Putamen (tissue), 1 donor: ENCODE data around the gene IPO8.
"Not testable (repeated sequence)": the region's sequence is repeated elsewhere in the genome, so short reads cannot be mapped to it uniquely, and the experiment has no call there.

Source experiments
- DNase-seq: peaks from one replicate; pipeline ENCODE4 v3.0.0-alpha.2; 2016; ENCODE audit warnings: low spot score

Gene IPO8

DNA sequence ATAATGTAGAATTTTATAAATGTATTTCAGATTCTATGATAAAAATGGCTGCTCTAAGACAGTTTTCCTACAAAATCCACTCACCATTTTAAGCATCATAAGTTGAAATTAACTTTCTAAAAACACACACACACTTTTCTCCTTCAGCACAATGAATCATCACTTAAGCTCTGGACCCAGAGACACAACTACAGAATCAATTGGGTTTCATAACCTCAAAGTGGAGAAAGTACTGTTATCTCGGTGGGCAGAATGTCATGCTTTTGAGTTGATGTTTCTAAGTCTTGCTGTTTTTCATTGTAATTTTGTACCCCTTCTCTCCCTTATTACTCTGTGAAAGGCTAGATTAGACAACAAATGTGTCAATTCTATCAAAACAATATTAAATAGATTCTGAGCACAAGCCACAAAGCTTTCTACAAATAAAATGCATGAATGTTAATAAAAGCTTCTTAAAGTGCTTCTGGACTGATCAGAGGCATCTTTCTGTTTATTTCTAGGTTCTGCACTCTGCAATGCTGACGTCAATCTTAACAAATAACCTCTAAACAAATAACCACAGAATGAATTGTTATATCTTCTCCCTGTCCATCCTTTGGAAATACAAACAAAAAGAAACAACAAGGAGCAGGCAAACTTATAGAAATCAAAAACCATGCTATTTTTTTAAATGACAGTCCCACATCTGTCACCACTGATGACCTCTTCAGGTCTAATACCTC lies 8.2 kb downstream of the IPO8 start:
- DNase-seq, result no peak

DNA sequence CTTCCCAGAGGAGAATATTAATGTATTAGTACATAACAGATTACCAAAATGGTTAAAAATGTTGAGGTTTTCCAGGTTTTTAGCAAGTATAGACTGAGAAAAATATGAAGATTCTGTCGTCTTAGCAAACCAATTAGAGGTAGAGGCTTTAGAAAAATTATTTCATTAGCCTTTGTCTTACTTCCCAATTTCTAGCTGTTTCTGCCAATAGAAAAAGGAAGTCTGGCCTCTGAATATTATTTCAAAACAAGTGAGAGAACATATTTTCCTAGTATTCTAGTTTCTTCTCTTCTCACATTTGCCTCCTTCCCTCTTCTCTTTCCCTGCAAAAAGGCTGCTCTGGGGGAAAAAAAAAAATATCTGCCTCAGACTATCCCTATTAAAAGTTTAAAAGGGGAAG lies 16.4 kb downstream of the IPO8 start:
- no peak for DNase-seq

DNA sequence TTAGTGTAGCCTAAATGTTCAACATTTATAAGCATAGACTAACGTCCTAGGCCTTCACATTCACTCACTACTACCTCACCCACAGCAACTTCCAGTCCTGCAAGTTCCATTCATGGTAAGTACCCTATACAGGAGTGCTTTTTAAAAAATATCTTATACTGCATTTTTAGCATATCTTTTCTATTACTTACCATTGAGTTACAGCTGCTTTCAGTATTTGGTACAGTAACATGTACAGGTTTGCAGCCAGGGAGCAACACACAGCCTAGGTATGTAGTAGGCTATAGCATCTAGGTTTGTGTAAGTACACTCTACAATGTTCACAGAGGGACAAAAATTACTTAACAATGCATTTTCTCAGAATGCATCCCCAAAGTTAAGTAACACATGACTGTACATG lies 17.4 kb downstream of the IPO8 start:
- no peak for DNase-seq

DNA sequence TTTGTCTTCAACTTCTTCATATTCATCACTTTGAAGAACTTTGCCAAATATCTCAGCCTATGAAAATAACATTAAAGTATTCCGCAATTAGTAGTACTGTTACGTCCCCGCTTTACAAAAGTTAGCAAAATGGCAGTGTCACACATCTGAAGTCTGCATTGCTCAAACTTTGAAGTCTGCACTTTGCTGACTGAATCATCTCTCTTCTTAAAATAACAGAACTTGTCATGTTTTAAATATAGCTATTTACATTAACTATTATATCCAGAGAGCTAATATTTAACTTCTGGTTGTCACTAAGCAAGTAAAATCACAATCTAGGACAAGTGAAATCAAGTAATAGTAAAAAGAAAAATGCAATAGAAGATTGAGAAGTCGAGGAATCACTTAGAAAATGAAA lies 34.5 kb downstream of the IPO8 start:
- no peak for DNase-seq

DNA sequence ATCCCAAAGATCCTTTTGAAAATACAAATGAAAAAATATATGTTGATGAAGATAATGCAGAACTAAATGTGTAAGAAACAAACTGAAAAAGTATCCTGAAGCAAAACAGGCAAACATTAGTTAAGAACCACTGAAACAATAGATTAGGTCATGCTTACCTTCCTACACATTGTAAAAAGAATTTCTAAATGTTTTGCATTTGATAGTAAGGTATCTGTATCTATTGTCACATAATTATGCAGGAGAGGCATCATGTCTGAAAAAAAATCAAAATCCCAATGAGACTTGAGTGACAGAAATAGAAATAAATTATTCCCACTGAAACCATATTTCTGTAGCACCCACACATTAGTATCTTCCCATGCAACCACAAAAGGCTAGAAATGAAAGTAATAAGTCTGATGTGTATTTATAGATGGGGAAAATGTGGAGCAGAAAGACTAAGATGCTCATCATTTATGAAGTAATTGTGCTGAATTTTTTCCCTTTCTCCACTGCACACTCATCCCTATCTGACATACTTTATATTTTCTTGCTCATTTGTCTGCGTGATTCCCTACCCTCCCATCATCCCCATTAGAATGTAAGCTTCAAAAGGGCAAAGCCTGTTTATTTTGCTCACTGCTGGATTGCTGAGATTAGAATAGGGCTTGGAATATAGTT lies 43.5 kb downstream of the IPO8 start:
- DNase-seq, result peak; percentile 45

DNA sequence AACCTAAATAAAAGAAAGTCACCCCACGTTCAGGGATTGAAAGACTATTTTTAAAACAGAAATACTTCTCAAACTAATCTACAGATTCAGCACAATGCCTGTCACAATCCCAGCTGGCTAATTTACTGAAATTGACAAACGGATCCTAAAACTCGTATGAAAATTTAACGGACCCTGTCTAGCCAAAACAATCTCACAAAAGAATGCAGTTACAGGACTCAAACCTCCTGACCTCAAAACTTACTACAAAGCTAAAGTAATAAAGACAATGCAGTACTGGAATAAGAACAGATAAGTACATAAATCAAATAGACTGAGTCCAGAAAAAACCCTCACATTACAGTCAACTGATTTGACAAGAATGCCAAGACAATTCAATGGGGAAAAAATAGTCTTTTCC lies 48.8 kb downstream of the IPO8 start:
- DNase-seq, result no peak

DNA sequence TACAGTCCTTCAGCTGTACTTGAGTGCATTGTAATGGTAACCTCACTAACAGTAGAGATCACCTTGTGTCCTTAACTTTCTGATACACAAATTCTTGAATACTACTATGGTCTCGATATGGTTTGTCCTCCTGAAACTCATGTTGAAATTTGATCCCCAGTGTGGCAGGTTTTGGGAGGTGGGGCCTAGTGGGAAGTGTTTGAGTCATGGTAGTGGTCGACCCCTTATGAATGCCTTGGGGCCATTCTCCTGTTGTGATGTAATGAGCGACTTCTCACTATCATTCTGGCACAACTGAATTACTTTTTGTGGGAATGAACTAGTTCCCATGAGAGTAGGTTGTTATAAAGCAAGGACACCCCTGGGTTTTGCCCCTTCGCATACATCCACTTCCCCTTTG lies 52.3 kb downstream of the IPO8 start:
- DNase-seq, result no peak

DNA sequence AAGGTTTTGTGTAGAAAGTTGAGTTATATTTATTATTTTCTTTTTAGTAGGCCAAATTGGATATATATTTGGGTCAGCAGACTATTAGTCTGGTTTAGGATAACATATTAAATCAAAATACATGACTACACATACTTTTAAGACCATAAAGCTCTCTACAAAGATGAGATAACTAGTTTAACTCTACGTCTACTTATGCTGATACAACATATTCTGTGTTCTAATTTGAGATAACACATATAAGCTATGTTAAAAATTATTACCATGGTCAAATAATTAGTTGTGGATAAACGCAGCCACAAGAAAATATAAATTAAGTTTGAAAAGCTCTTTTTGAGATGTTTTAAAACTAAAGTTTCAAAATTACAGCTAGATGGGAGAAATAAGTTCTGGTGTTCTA lies 55.3 kb downstream of the IPO8 start:
- no peak for DNase-seq

DNA sequence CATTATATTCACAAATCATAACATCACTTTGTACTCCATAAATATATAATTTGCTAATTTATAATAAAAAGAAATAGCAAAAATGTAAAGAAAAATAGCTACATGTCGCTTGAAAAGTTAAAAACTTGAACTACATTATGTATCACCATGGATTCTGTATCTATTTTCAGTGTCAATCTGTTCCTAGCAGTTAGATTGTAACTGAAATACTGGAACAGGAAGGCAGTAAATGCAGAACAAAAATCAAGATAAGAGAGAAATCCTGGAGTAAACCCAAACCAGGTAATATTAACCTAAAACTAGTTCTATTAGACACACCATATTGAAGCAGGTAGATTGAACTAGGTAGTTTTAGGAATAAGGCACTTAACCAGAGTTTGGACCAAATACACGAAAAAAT lies 60.3 kb downstream of the IPO8 start:
- no peak for DNase-seq

DNA sequence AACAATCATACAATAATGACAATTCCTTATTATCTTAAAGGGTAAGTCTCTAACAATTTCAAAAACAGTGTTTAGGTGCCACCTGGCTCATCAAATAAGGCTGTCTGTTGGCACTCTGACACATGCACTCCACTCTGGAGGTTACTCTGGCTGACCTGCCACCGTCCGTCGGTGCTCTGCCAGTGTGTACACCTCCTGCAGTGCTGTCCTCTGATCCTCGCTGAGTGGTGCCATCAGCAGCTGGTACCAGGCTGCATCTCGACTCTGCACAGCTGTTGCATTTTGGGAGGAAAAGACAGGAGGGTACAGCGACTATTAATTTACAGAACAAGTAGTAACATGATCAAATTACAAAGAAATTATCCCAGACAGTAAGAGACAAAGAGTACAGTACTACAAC lies 63.9 kb downstream of the IPO8 start:
- no peak for DNase-seq

DNA sequence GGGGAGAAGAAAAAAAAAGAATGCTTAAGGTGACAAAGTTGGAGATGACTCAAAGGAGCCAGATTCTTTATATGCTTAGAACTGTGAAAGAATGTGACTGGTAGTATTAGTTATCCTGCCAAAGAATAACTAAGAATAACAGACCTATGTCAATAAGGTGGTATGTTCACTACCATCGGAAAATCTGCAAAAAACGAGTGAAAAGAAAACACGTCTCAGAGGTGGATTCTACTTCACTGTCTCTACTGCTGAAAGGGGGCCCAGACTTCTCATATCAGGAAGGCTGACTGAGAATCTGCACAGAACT lies 64.7 kb downstream of the IPO8 start:
- no peak for DNase-seq

DNA sequence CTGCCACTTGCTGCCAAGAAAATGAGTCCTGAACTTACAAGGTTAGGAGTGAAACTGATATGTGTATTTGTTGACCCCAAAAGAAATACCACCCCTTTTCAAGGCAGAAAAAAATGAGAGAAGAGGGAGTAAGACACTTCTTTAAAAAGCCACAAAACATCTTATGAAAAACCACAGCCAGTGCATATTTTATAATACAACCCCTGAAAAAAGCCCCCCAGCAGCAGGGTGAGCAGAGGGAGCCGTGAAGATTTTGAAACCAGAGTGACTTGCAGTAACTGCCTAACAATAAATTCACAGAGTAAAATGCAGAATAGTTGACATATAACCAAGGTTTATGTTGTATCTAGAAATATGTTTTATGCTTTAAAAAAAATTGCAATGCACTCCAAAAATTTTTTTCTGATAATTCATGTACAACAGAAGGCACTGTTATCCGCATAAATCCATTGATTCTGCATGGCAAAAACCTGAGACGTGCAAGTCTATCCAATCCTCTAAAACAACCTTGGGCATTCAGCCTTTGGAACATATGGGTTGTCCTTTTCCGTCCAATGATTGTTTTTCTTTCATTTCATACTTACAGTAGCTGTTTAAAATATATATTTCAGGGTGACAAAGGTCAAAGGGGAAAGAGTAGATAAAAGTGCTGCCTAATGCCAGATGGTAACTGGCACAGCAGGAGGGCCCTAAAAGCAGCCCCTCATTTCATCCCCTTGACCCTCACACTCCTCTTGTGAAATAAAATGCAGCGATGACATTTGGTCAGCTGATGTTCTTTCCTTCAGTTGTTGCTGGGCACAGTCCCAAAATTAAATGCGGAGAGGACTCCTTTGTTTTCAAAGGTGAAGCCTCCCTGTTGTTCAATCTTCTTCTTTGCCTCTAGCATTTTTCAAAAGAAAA lies 65.3 kb downstream of the IPO8 start:
- no peak for DNase-seq

DNA sequence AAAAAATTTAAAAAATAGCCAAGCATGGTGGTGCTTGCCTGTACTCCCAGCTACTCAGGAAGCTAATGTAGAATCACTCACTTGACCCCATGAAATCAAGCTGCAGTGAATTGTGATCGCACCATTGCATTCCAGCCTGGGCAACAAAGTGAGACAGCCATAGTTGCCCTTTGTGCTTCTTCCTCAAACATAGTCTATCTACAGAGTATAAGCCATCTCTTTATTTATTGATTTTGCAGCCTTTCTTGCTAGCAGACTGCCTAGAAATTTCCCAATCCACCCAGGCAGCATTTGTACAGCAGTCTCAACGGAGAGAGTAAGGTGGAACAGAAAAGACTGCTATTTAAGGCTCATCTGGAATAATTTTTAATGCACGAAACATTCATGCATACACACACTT lies 68.8 kb downstream of the IPO8 start:
- DNase-seq, result no peak

DNA sequence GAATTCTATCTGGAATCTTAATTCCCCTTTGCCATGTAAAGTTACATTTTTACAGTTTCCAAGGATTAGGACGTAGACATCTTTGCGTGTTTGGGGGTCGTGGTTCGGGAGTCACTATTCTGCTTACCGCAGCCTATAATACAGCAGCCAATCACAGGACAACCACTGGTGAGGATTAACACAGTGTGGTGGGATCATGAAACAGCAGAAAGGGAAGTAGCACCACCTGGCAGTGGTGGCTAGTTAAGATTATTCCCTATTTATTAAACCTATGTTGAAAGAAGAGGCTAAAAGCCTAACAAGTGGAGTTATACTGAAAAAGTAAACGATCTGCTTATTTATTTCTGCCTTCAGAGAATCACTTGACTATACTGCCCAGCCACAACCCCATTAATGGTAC lies 71.7 kb downstream of the IPO8 start:
- no peak for DNase-seq

DNA sequence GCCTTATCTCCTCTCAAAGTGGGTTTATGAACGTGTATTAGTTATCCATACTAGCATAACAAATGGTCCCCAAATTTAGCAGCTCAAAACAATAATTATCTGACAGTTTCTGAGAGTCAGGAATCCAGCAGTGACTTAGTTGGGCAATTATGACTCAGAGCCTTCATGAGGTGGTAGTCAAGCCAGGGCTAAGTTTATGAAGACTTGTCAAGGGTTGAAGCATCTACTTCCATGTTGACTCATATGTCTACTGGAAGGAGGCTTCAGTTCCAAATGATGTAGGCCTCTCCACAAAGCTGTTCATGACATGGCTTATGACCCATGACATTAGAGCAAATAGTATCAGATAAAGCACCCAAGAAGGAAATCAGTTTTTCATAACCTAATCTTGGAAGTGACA lies 73.2 kb downstream of the IPO8 start:
- DNase-seq, result no peak

DNA sequence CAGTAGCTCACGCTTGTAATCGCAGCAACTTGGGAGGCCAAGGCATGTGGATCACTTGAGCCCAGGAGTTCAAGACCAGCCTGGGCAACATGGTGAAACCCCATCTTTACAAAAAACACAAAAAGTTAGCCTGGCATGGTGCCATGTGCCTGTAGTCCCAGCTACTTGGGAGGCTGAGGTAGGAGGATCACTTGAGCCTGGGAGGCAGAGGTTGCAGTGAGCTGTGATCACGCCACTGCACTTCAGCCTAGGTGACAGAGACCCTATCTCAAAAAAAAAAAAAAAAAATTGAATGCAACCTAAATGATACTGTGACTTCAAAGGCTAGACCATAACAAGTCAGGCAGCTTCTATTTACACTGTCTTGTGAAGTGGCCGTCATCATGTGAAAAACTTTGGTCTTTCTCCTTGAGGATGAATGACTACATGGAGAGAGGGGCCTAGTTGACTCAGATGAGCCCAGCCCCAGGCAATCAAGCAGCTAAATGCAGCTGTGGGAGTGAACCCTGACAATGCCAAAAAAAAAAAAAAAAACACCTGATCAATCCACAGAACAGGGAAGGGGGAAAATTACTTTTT lies 73.9 kb downstream of the IPO8 start:
- not testable (repeated sequence) for DNase-seq

DNA sequence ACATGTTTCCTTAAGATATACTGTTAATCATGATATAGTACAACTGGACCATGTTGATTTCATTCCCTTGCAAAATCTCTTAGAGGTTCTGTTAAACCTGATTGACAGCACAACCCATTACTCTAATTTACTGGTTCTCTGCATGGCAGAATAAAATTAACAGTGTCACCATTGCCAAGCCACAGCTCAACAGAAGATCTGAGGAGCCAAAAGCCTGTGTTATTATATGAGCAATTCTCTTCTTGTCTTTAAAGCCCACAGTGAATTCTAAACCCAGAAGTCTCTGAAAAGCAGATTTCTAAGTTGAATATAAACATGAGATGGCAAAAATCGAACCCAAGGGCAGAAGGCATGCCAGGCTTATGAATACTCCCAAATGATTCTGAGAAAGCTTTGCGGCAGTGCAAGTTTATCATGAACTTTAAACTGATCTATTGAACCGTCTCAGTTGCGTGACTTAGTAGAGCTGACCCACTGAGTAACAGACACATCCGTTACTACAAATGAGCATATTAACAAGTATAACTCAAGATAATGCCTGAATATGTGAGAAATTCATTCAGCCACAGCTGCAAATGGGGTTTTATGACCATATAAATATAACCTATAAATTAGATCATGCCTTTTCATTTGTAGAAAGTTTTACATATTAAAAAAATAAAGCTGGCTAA lies 78.2 kb downstream of the IPO8 start:
- DNase-seq, result no peak

DNA sequence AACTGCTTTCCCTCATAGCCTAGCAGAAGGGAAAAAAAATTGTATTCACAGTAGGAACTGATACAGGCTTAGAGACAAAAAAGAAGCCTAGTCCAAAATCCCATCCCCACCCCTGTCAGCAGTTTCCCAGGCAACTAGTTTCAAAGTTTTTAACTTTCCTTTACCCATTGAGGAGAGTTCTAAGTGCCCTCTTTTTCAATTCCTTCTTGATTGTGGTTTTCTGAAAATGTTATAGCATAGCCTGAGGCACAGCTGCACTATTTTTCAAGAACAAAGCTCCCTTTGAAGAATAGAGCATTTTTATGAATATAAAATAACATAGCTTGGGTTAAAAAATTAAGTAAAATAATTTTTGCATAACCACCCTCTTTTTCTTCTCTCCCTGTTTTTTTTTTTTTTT lies 81.6 kb downstream of the IPO8 start:
- no peak for DNase-seq

DNA sequence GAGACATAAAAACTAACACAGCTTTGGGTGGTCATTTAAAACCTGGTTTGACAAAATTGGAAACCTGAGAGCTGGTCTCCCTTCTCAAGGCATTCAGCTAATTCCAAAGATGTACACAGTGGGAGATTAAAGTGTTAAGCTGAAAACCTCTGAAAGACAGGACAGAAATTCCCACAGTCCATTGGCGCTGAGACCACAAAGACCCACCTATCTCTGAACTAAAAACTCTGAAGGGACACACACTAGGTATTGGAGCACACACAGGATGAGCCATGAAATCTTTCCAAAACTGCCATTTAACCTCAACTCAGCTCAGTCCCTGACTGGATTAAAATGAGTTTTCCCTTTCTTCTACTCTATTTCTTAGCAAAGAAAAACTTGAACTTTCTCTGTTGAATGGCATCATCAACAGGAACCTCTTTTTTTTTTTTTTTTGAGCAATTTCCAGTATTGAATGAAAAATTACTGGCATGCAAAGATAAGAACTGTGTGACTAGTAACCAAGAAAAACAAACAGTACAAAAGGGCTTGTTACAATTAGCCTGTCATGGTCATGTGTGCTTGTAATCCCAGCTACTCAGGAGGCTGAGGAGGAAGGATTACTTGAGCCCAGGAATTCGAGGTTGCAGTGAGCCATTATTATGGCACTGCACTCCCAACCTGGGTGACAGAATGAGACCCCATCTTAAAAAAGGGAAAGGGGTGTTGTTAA lies 82.4 kb downstream of the IPO8 start:
- no peak for DNase-seq

DNA sequence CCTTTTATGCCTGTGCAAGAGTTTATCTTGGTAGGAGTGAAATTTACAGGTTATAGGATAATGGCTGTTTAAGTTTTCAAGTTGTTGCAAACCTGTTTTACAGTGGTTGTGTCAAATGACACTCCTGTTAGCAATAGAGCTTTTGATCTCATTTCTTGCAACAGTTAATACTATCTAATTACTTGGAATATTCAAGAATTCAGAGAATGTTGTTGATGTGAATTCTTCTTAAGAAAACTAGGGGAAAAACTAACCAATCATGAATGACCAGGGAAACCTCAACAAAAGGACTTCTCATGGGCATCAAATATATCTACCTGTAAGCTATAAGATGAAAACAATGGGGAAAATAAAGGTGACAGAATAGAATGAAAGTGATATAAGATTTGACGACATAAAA lies 85.0 kb downstream of the IPO8 start:
- no peak for DNase-seq

DNA sequence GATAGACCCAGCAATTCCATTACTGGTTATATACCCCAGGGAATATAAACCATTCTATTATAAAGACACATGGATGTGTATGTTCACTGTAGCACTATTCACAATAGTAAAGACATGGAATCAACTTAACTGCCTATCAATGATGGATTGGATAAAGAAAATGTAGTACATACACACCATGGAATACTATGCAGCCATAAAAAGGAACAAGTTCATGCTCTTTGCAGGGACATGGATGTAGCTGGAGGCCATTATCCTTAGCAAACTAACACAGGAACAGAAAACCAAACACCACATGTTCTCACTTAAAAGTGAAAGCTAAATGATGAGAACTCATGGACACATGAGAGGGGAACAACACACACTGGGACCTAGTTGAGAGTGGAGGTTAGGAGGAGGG lies 85.8 kb downstream of the IPO8 start:
- not testable (repeated sequence) for DNase-seq

DNA sequence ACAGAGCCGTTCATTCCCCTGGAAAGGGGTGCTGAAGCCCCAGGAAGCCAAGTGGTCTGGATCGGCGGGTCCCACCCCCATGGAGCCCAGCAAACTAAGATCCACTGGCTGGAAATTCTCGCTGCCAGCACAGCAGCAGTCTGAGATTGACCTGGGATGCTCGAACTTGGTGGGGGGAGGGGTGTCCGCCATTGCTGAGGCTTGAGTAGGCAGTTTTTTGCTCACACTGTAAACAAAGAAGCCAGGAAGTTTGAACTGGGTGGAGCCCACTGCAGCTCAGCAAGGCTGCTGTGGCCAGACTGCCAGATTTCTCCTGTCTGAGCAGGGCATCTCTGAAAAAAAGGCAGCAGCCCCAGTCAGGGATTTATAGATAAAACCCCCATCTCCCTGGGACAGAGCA lies 91.4 kb downstream of the IPO8 start:
- not testable (repeated sequence) for DNase-seq
